Right lobe of liver (tissue), 6 donors: ENCODE measurements around the gene ALDOA. TPM values are rescaled to one million over a fixed set of nuclear protein-coding genes. Genes with fewer than 3 reads are reported as not detected.

Experiments
- ATAC-seq, 4 donors: fragments of 200-7000 bp; cut with Tn5 transposase; one replicate each; pipeline ENCODE4 v1.9.1; 2020; ENCODE audit warnings: mild to moderate bottlenecking in 4 of 4, moderate library complexity in 4 of 4
- DNase-seq, 3 donors: peaks; one replicate each; pipeline ENCODE4 v3.0.0-alpha.2; 2020
- H3K27ac ChIP-seq, 3 donors: fragments of 200-600 bp; one replicate each; pipeline ENCODE4 v1.8.0; 2022
- H3K27me3 ChIP-seq, 2 donors: fragments of 200-600 bp; one replicate each; pipeline ENCODE4 v1.8.0; 2022
- H3K36me3 ChIP-seq, 4 donors: fragments of 200-600 bp; sonication (generic) in 1 of 4; one replicate each; pipeline versions ENCODE4 v1.5.1 to v1.8.0; 2017 to 2022; ENCODE audit warnings: control low read depth in 1 of 4
- H3K4me1 ChIP-seq, 4 donors: fragments of 200-600 bp; sonication (generic) in 1 of 4; one replicate each; pipeline versions ENCODE4 v1.5.1 to v1.8.0; 2017 to 2022; ENCODE audit warnings: control low read depth in 1 of 4
- H3K4me3 ChIP-seq, 3 donors: fragments of 200-600 bp; one replicate each; pipeline ENCODE4 v1.8.0; 2022
- H3K9me3 ChIP-seq, 4 donors: fragments of 200-600 bp; sonication (generic) in 1 of 4; one replicate each; pipeline versions ENCODE4 v1.5.1 to v1.8.0; 2017 to 2022; ENCODE audit warnings: control low read depth in 1 of 4
- POLR2A ChIP-seq: fragments of 450-650 bp; IDR thresholded peaks from one replicate; pipeline ENCODE4 v1.6.1; 2017; ENCODE audit warnings: antibody characterized with exemption, mild to moderate bottlenecking
- WGBS: methylation state at CpG from one replicate; pipeline ENCODE4 v1.1.6; 2018; ENCODE audit warnings: low coverage, low lambda C conversion rate; ENCODE audit not compliant: insufficient coverage; ENCODE audit errors: missing lambda C conversion rate; 5-methylcytosine and 5-hydroxymethylcytosine counted together
- intact Hi-C, 2 donors: fragments of 100-400 bp; cut with DNase I; formaldehyde crosslinking; loops; one replicate each; pipeline versions ENCODE4 v1.11.2 to v1.14.1; 2022
- total RNA-seq, 6 experiments: library from RNA; depleted of rRNA in 2 of 6; stranded (reverse); fragments of >200 nt in 2 of 6; fragmentation: NEBNext Ultra II Directional in 3 of 6; extraction: Animal tissue kit (Norgen Biotek cat#: 25700) in 3 of 6; gene quantifications; one replicate each; pipeline versions ENCODE4 v1.1.0 to v1.2.4, GENCODE V29; 2016 to 2023
- TF ChIP-seq, protein P1 (sequence below), 4 donors: fragments of 200-600 bp in 3 of 4; fragments of 450-650 bp in 1 of 4; IDR thresholded peaks; one replicate each; pipeline versions ENCODE4 v1.5.1 to v1.8.0; 2016 to 2022; ENCODE audit warnings: antibody characterized with exemption in 4 of 4, mild to moderate bottlenecking in 2 of 4
- donor health status: DM: no; HTN: yes; CAD: no.
- donor health status: DM: no; HTN: no; CAD: no.
- donor health status: DM: no; HTN: no; CAD: no.
- donor health status: DM: no; HTN: yes; CAD: no.
- donor health status: DM: no; HTN: yes; CAD: no.

The ALDOA gene
- total RNA-seq, 6 experiments from 2014 or later, result 113 to 580 (median 345) TPM

DNA sequence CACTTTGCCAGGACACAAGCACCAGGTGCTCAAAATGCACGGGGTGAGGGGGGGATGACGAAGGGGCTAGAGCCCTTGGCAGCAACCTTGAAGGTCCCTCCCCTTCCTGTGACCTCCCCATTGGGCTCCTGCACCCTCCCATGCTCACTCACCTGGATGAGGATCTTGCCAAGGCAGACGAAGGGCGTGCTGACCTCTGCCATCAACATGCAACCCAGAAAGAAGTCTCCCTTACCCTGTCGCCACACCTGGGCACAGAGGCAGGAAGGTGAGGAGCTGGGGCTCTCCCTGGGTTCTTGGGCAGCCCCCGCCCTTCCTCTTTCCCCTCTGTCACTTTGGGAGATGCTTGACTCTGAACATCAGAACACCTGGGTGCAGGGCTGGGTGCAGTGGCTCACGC, 40.0 kb upstream of the ALDOA start:
- no peaks in the 10 kb centered on the region for H3K36me3 ChIP-seq
- H3K27ac ChIP-seq, result no peak overlapping the region
- ATAC-seq (no peak), DNase-seq (no peak)
- H3K27me3 ChIP-seq, result no peaks in the 10 kb centered on the region
- 39% methylated on average over 2 of the region's 7 CpGs for WGBS
- peaks cover 0 to 9% (median 0%) of the 10 kb centered on the region in 4 donors for H3K4me1 ChIP-seq
- H3K9me3 ChIP-seq, result no peaks in the 10 kb centered on the region
- intact Hi-C loops, result loop anchor here in 1 of 2 donors (10.0 kb wide), 2 partner anchors 151 to 331 kb away; no protein-coding TSS in a partner anchor
- H3K4me3 ChIP-seq, result no peak overlapping the region
- TF ChIP-seq POLR2A, result no peak
- TF ChIP-seq, protein P1, sequence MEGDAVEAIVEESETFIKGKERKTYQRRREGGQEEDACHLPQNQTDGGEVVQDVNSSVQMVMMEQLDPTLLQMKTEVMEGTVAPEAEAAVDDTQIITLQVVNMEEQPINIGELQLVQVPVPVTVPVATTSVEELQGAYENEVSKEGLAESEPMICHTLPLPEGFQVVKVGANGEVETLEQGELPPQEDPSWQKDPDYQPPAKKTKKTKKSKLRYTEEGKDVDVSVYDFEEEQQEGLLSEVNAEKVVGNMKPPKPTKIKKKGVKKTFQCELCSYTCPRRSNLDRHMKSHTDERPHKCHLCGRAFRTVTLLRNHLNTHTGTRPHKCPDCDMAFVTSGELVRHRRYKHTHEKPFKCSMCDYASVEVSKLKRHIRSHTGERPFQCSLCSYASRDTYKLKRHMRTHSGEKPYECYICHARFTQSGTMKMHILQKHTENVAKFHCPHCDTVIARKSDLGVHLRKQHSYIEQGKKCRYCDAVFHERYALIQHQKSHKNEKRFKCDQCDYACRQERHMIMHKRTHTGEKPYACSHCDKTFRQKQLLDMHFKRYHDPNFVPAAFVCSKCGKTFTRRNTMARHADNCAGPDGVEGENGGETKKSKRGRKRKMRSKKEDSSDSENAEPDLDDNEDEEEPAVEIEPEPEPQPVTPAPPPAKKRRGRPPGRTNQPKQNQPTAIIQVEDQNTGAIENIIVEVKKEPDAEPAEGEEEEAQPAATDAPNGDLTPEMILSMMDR (IDR thresholded peaks at IDR 0.05), result no peak

DNA sequence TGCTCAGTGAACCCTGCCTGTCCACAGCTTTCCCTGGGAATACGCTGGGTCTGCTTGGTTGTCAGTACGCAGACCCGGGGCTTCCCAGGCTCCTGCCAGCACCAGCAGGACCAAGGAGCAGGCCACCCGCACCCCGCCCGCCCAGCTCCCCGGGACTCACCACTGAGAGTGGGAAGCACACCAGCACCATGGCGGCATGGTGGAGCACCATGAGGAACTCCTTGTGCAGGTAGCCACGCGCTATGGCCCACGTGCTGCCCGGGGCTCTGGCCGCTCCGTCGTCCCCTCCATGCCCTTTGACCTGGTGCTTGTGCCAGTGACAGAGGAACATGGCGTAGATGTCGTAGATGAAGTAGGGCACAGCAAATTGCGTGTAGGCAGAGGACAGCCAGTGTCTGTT, 39.1 kb upstream of the ALDOA start:
- intact Hi-C loops, result loop anchor here in 1 of 2 donors (10.0 kb wide), 2 partner anchors 152 to 332 kb away; no protein-coding TSS in a partner anchor
- DNase-seq, result no peak

DNA sequence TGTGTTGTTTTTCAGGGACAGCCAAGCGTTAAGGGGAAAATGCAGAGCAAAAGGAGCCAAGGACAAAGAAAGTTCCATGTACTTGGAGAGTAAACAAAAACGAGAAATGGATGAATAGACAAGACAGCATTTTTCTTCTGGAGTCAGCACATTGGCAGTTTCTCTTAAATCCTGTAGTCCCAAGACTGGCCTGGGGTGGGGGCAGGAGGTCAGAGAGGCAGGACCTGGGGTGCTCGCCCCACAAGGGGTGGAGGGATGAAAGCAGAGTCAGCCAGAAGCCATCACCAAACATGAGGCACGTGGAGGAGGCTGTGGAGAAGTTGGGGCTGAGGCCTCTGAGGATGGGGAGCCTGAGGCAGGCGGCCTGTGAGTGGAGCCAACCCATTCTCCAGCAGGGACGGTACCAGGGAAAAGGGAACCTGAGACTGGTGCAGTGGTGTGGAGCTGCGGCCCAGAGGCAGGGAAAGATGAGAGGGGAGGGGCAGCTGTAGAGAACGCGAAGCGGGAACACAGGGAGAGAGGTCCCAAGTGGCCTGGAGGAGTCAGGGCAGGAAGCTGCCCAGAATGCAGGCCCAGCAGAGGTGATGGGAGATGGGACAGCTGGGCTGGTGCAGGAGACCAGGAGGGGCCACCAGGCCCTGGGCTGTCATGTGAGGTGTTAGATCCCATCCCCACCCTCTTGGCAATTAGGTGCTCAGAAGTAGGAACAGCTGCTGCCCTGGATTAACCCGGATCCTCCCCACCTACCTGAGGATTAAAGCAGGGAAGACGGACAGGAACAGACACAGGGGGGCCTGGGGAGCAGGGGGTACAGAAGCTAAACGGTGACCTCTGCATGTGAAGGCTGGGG, 37.7 kb upstream of the ALDOA start:
- no peak for DNase-seq
- 40% methylated on average over 12 of the region's 13 CpGs for WGBS
- intact Hi-C loops, result loop anchor here in 1 of 2 donors (10.0 kb wide), 2 partner anchors 153 to 333 kb away; no protein-coding TSS in a partner anchor

More for the DNA sequence above, 39.1 kb upstream of the ALDOA start:
- ATAC-seq, result no peak
- H3K4me1 ChIP-seq, result peaks cover 0 to 4% (median 0%) of the 10 kb centered on the region in 4 donors
- no peaks in the 10 kb centered on the region for H3K36me3 ChIP-seq
- H3K4me3 ChIP-seq, result no peak overlapping the region
- no peak for TF ChIP-seq POLR2A
- TF ChIP-seq, protein P1 (IDR thresholded peaks at IDR 0.05), result no peak
- H3K27ac ChIP-seq, result no peak overlapping the region
- H3K9me3 ChIP-seq, result no peaks in the 10 kb centered on the region
- WGBS, result 52% methylated on average over 5 of the region's 18 CpGs
- no peaks in the 10 kb centered on the region for H3K27me3 ChIP-seq

DNA sequence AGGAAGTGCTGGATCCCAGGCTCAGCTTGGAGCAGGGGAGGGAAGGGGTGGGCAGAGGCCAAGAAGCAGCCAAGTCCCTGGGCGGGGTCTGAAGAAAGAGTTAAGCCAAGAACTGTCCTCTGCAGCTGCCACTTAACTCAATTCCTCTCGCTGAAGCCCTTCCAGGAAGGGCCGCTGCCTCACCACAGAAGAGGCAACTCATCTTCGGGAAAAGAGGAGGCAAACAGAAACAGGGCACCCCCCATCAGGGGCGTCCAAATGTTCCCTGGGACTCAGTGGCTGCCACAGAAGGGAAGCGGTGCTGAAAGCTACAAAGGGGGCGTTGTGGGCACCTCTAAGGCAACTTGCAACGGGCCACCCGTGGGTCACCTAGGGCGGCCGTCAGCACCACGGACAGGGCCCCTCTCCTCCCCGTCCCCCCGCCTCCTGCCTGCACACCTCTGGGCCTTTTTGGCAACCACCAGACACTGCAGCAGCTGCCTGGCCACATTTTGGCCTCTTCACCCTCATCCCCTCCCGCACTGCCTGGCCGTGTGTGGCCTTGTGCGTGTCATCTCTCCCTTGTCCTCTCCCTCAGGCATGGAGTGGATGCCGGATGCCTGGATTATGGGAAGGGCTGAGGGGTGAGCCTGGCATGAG, 37.0 kb upstream of the ALDOA start:
- WGBS, result 11% methylated on average over 4 of the region's 18 CpGs
- no peak overlapping the region for H3K27ac ChIP-seq
- no peaks in the 10 kb centered on the region for H3K36me3 ChIP-seq
- H3K4me1 ChIP-seq, result no peaks in the 10 kb centered on the region
- intact Hi-C loops, result loop anchor here in 1 of 2 donors (10.0 kb wide), 2 partner anchors 154 to 334 kb away; no protein-coding TSS in a partner anchor
- H3K27me3 ChIP-seq, result no peaks in the 10 kb centered on the region
- no peaks in the 10 kb centered on the region for H3K9me3 ChIP-seq
- H3K4me3 ChIP-seq, result no peak overlapping the region
- ATAC-seq (peak in 2 of 4 donors; percentile 30 to 37), DNase-seq (no peak)
- TF ChIP-seq, protein P1 (IDR thresholded peaks at IDR 0.05), result no peak
- no peak for TF ChIP-seq POLR2A

More for the DNA sequence above, 37.7 kb upstream of the ALDOA start:
- no peaks in the 10 kb centered on the region for H3K36me3 ChIP-seq
- ATAC-seq, result no peak
- no peaks in the 10 kb centered on the region for H3K9me3 ChIP-seq
- no peak overlapping the region for H3K27ac ChIP-seq
- H3K4me1 ChIP-seq, result no peaks in the 10 kb centered on the region
- no peak for TF ChIP-seq POLR2A
- TF ChIP-seq, protein P1 (IDR thresholded peaks at IDR 0.05), result no peak
- no peak overlapping the region for H3K4me3 ChIP-seq
- no peaks in the 10 kb centered on the region for H3K27me3 ChIP-seq
